ENCODE data around the gene UBE4B. TPM values are rescaled to one million over a fixed set of nuclear protein-coding genes. Genes with fewer than 3 reads are reported as not detected.

UBE4B gene
- total and polyA plus RNA-seq, 2 of the 4 experiments (the other 2 are of a cell fraction): 26.5 to 39.3 TPM

DNA sequence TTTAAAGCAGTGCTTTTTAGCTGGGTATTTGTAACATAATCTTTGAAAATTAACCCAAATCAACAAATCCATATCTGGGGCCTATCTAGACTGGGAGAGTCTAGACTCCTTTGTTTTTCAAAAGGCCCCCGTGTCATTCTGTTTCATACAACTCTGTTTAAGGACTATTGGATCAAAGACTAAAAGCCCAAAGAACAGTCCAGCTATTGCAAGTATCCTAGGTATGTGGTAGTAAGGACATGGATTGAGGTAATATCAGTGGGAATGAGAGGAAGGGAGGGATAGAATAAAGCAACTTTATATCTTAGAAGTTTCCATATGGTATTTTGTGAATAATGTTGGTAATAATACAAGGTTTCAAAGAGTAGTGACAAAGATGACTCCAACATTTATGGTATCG lies 195.8 kb downstream of the UBE4B start:
- Histone ChIP-seq H4K5ac (ENCODE audit: low read depth, low read length) (no peak overlapping the region), H3K18ac (ENCODE audit: low read depth, low read length) (no peak overlapping the region), H3K9me3 (ENCODE audit: control insufficient read depth, insufficient read depth, low read length) (no peaks in the 10 kb centered on the region), H4K20me1 (ENCODE audit: insufficient read depth, low read length) (peaks cover 80% of the 10 kb centered on the region), H3K14ac (replicated peaks; ENCODE audit: low read depth, low read length) (no peak overlapping the region), H3K79me1 (ENCODE audit: low read depth in 1 of 2, low read length in 2 of 2) (peaks cover 9 to 83% of the 10 kb centered on the region in 2 experiments), H2BK5ac (ENCODE audit: low read depth, low read length, poor library complexity, severe bottlenecking) (no peak overlapping the region), H2BK120ac (ENCODE audit: low read depth, low read length) (no peak overlapping the region), H3K23ac (ENCODE audit: low read depth, low read length) (no peak overlapping the region), H3K4ac (ENCODE audit: low read depth, low read length) (no peak overlapping the region), H3K4me1 (ENCODE audit: control insufficient read depth, insufficient read depth, low read length) (peaks cover 2% of the 10 kb centered on the region; the same call in 1 of the 2 replicates), H2AK9ac (replicated peaks; ENCODE audit: low read depth, low read length, poor library complexity) (no peak overlapping the region), H4K8ac (ENCODE audit: low read depth in 2 of 2, low read length in 2 of 2) (no peak overlapping the region), H3K9ac (ENCODE audit: low read depth, low read length) (no peak overlapping the region), H2AK5ac (ENCODE audit: low read depth, low read length) (no peak overlapping the region), H3K36me3 (ENCODE audit: control insufficient read depth, insufficient read depth, low read length) (peaks cover 5% of the 10 kb centered on the region), H3K27me3 (ENCODE audit: control insufficient read depth, insufficient read depth, low read length) (no peaks in the 10 kb centered on the region), H4K91ac (ENCODE audit: insufficient read depth, low read depth, low read length) (no peak overlapping the region), H3K27ac (ENCODE audit: insufficient read depth, low read length) (no peak overlapping the region), H2BK15ac (ENCODE audit: low read depth, low read length) (no peak overlapping the region), H3K4me2 (ENCODE audit: low read depth, low read length) (no peak overlapping the region), H3K56ac (ENCODE audit: extremely low read depth, insufficient read depth, low read length) (no peak overlapping the region), H2AFZ (replicated peaks; ENCODE audit: low read length, poor library complexity) (no peak overlapping the region), H3K4me3 (ENCODE audit: insufficient read depth, low read depth, low read length) (no peak overlapping the region), H2BK20ac (ENCODE audit: low read depth, low read length) (no peak overlapping the region), H3K9me1 (ENCODE audit: insufficient read depth, low read length) (peaks cover 10% of the 10 kb centered on the region)
- no peak for ATAC-seq (ENCODE audit: low read depth)
- intact Hi-C loops (cut with micrococcal nuclease) (no loop called here), in situ Hi-C loops (cut with MboI; ENCODE audit: low sequenced_read_pairs) (no loop called here), dilution Hi-C loops (cut with HindIII; ENCODE audit: low sequenced_read_pairs, unreplicated experiment) (no loop called here)
- WGBS, 2 experiments (ENCODE audit: extremely low coverage in 2 of 2, insufficient read length in 1 of 2): 100% methylated on average over 1 of the region's 2 CpGs; no CpG with 5 or more reads in 1 of the 2 experiments
- CTCF ChIA-PET: interaction anchor here (1.2 kb wide), 1 partner anchor 19 kb away, joined by 5 read pairs; no protein-coding TSS in a partner anchor
- no peak for DNase-seq
- TF ChIP-seq NFE2L2 (IDR thresholded peaks at IDR 0.05; ENCODE audit: low read depth, low read length) (no peak), CHD1 (IDR thresholded peaks at IDR 0.05; ENCODE audit: low read depth, low read length) (no peak)
- BruUV-seq (replicated peaks): no TSS peak
- POLR2A ChIA-PET (ENCODE audit: unreplicated experiment): no interaction called here
